GM19099 (cell line): ENCODE results near the gene NBDY.

ENCODE experiments used
- POLR2A ChIP-seq: IDR thresholded peaks from 3 replicates; pipeline ENCODE4 v1.6.1; 2011; ENCODE audit warnings: low read depth; ENCODE audit not compliant: insufficient read length; ENCODE audit errors: extremely low read depth

The NBDY gene

GRCh38 chrX:56797574-56798338 is 68.7 kb downstream of the NBDY start:
- no peak for TF ChIP-seq POLR2A

GRCh38 chrX:56798339-56798711 is 69.3 kb downstream of the NBDY start:
- no peak for TF ChIP-seq POLR2A

GRCh38 chrX:56798866-56799758 is 70.1 kb downstream of the NBDY start:
- TF ChIP-seq POLR2A, result no peak

GRCh38 chrX:56800307-56800706 is 71.3 kb downstream of the NBDY start:
- TF ChIP-seq POLR2A, result no peak

- peak; percentile 20 for TF ChIP-seq POLR2A
Observed at GRCh38 chrX:56800801-56801200, 71.8 kb downstream of the NBDY start.

GRCh38 chrX:56802428-56802827 is 73.4 kb downstream of the NBDY start:
- no peak for TF ChIP-seq POLR2A

GRCh38 chrX:56802921-56803849 is 74.1 kb downstream of the NBDY start:
- no peak for TF ChIP-seq POLR2A

- TF ChIP-seq POLR2A, result no peak
Observed at GRCh38 chrX:56803850-56804681, 75.0 kb downstream of the NBDY start.

- TF ChIP-seq POLR2A, result no peak
Observed at GRCh38 chrX:56804867-56805266, 75.8 kb downstream of the NBDY start.

GRCh38 chrX:56805399-56805798 is 76.4 kb downstream of the NBDY start:
- TF ChIP-seq POLR2A, result no peak

- no peak for TF ChIP-seq POLR2A
Observed at GRCh38 chrX:56811599-56811998, 82.6 kb downstream of the NBDY start.

GRCh38 chrX:56812515-56813105 is 83.6 kb downstream of the NBDY start:
- TF ChIP-seq POLR2A, result no peak

GRCh38 chrX:56813318-56813837 is 84.3 kb downstream of the NBDY start:
- no peak for TF ChIP-seq POLR2A
